Left lung (tissue), 10 donors: ENCODE measurements around the gene CNPY1. TPM values are rescaled to one million over a fixed set of nuclear protein-coding genes. Genes with fewer than 3 reads are reported as not detected.
"Not testable (repeated sequence)": the region's sequence is repeated elsewhere in the genome, so short reads cannot be mapped to it uniquely, and the experiment has no call there.

ENCODE experiments used
- ATAC-seq: fragments of 200-7000 bp; cut with Tn5 transposase; one replicate; pipeline ENCODE4 v1.9.1; 2020; ENCODE audit warnings: moderate library complexity
- DNase-seq, 4 donors: peaks; one replicate each; pipeline ENCODE4 v3.0.0-alpha.2; 2013 to 2020
- H3K27ac ChIP-seq, 2 donors: fragments of 200-600 bp; sonication (generic) in 1 of 2; one replicate each; pipeline versions ENCODE4 v1.5.0 to v1.8.0; 2020 to 2021
- H3K27me3 ChIP-seq, 2 donors: fragments of 200-600 bp; sonication (generic) in 1 of 2; one replicate each; pipeline versions ENCODE4 v1.5.0 to v1.8.0; 2020 to 2021
- H3K36me3 ChIP-seq, 2 donors: fragments of 200-600 bp; sonication (generic) in 1 of 2; one replicate each; pipeline versions ENCODE4 v1.5.0 to v1.8.0; 2020 to 2021
- H3K4me1 ChIP-seq, 2 donors: fragments of 200-600 bp; one replicate each; pipeline ENCODE4 v1.8.0; 2021
- H3K4me3 ChIP-seq, 2 donors: fragments of 200-600 bp; sonication (generic) in 1 of 2; one replicate each; pipeline versions ENCODE4 v1.5.0 to v1.8.0; 2020 to 2021; ENCODE audit warnings: mild to moderate bottlenecking in 1 of 2
- H3K9me3 ChIP-seq, 2 donors: fragments of 200-600 bp; sonication (generic) in 1 of 2; one replicate each; pipeline versions ENCODE4 v1.5.0 to v1.8.0; 2020 to 2021
- intact Hi-C, 2 donors: fragments of 100-400 bp; cut with DNase I; formaldehyde crosslinking; loops; one replicate each; pipeline versions ENCODE4 v1.11.2 to v1.14.2; 2022
- polyA plus RNA-seq, 6 donors: library from polyadenylated mRNA; unstranded; fragments of 120-200 nt; gene quantifications; one replicate each; pipeline ENCODE4 v1.2.1, GENCODE V29; 2013; ENCODE audit not compliant: insufficient read length in 6 of 6
- total RNA-seq, 2 donors: library from RNA; stranded (reverse); fragmentation: NEBNext Ultra II Directional; extraction: Animal tissue kit (Norgen Biotek cat#: 25700); gene quantifications; one replicate each; pipeline ENCODE4 v1.2.1, GENCODE V29; 2021
- TF ChIP-seq, protein P1 (sequence below), 2 donors: fragments of 200-600 bp; sonication (generic) in 1 of 2; IDR thresholded peaks; one replicate each; pipeline versions ENCODE4 v1.5.0 to v1.8.0; 2021; ENCODE audit warnings: antibody characterized with exemption in 2 of 2
- donor health status: DM: no; HTN: yes; CAD: no.
- donor health status: DM: no; HTN: no; CAD: no.

The CNPY1 gene
- total and polyA plus RNA-seq, 8 donors = not detected

DNA sequence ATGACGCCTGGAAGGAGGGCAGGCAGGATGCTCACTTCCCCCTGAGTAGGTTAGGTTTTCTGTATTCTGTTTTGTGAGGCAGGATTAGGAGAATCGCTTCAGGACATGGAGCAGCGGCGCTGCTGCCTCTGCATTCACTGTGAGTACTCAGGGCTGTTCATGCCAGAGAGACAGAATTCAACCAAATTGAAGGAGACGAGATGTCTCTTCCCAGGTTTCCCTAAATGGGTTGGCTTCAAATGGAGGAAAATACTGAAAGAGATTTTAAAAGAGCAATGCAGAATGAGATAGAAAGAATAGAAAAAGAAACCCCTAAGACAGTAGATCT is 21.9 kb upstream of the CNPY1 start:
- Histone ChIP-seq H3K27me3 (peaks cover 0 to 36% of the 10 kb centered on the region in 2 donors), H3K36me3 (no peaks in the 10 kb centered on the region), H3K9me3 (no peaks in the 10 kb centered on the region), H3K4me1 (no peaks in the 10 kb centered on the region), H3K27ac (no peak overlapping the region), H3K4me3 (no peak overlapping the region)
- DNase-seq = no peak
- intact Hi-C loops = no loop called here
- ATAC-seq = no peak
- TF ChIP-seq, protein P1, sequence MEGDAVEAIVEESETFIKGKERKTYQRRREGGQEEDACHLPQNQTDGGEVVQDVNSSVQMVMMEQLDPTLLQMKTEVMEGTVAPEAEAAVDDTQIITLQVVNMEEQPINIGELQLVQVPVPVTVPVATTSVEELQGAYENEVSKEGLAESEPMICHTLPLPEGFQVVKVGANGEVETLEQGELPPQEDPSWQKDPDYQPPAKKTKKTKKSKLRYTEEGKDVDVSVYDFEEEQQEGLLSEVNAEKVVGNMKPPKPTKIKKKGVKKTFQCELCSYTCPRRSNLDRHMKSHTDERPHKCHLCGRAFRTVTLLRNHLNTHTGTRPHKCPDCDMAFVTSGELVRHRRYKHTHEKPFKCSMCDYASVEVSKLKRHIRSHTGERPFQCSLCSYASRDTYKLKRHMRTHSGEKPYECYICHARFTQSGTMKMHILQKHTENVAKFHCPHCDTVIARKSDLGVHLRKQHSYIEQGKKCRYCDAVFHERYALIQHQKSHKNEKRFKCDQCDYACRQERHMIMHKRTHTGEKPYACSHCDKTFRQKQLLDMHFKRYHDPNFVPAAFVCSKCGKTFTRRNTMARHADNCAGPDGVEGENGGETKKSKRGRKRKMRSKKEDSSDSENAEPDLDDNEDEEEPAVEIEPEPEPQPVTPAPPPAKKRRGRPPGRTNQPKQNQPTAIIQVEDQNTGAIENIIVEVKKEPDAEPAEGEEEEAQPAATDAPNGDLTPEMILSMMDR (IDR thresholded peaks at IDR 0.05) = no peak

DNA sequence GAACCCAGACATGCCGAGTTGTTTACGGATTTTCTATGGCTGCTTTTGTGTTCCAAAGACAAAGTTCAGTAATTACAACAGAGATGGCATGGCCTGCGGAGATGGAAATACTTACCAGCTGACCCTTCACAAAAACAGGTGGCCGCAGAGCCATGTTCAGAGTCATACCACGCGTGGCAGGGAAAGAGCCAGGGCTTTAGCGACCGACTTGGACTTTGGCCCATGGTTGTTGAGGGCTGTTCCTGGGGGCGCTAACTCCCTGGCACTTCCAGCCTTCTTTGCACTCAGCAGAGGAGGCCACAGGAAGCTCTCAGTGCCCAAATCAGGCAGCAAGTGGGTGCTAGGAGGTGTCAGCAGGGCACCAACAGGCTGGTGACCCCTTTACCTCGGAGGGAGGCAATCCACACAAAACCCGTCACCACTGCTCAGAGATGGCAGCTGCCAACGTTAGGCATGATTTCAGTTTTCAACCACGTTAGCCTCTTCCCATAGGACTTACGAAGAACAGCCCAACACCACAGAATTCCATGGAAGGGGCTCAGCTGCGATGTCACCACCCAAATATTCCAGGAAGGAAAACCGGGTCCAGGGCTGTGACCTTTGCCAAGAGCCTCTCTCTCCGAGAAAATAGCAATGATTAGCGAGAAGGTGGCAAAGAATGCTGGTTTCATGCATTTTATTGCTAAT is 21.4 kb upstream of the CNPY1 start:
- Histone ChIP-seq H3K4me3 (no peak overlapping the region), H3K4me1 (no peaks in the 10 kb centered on the region), H3K27me3 (peaks cover 0 to 31% of the 10 kb centered on the region in 2 donors), H3K36me3 (no peaks in the 10 kb centered on the region), H3K9me3 (no peaks in the 10 kb centered on the region), H3K27ac (no peak overlapping the region)
- no peak for DNase-seq
- TF ChIP-seq, protein P1 (IDR thresholded peaks at IDR 0.05) = no peak
- ATAC-seq = no peak
- intact Hi-C loops = no loop called here

DNA sequence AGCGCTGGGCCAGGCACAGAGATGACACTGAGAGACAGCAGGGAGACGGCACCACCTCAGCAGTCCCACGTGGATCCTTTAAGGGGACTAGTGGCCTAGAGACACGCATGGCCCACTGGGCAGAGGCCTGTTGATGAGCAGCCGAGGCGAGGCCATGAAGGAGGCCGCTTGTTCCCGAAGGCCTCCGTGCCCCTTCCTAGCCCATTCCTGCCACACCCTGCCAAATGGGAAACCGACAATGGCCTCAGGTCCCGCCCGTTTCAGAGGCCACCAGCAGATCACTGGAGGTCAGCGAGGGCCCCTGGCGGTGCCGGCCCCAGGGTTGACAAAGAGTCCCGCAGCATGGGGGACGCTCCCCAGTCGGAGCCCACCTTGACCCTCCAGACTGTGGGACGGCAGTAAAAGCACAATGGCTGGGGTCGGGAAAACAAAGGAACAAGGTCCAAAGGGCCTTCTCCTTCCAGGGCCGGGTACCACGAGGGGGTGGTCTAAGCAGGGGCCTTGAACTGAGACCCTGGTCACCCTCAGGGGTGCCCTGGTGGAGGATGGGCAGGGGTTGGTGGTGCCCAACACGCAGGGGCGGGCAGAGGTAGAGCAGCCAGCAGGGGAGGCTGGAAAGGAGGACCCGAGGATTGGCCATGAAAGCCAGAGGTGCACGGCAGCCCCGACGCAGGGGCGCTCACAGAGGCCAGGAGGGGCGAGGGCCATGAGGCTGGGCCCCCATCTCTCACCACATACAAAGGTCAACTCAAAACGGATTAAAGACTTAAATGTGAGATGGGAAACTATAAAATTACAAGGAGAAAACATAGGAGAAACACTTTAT is 19.9 kb upstream of the CNPY1 start:
- peaks cover 0 to 23% of the 10 kb centered on the region in 2 donors for H3K27me3 ChIP-seq
- no peaks in the 10 kb centered on the region for H3K4me1 ChIP-seq
- intact Hi-C loops = no loop called here
- TF ChIP-seq, protein P1 (IDR thresholded peaks at IDR 0.05) = no peak
- no peak overlapping the region for H3K4me3 ChIP-seq
- no peak overlapping the region for H3K27ac ChIP-seq
- no peaks in the 10 kb centered on the region for H3K36me3 ChIP-seq
- no peaks in the 10 kb centered on the region for H3K9me3 ChIP-seq
- DNase-seq = no peak
- no peak for ATAC-seq

DNA sequence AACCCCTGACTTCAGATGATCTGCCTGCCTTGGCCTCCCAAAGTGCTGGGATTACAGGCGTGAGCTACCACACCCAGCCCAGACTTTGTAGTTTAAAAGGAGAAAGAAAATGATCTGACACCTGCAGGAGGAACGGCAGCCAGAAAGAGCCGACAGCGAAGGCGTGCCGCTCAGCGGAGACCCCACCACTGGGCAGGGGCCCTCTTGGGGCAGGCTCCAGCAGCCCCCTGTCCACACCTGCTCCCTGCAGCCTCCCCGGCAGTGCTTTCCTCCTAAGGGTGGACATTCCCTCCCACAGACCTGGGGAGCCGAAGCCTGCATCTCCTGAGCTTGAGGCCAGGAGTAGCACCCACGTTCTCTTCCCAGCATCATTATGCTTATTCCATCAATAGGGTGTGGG is 19.2 kb upstream of the CNPY1 start:
- ATAC-seq = no peak
- no peaks in the 10 kb centered on the region for H3K9me3 ChIP-seq
- intact Hi-C loops = no loop called here
- H3K36me3 ChIP-seq = no peaks in the 10 kb centered on the region
- no peak overlapping the region for H3K27ac ChIP-seq
- DNase-seq = no peak
- H3K4me1 ChIP-seq = no peaks in the 10 kb centered on the region
- TF ChIP-seq, protein P1 (IDR thresholded peaks at IDR 0.05) = no peak
- H3K4me3 ChIP-seq = no peak overlapping the region
- peaks cover 0 to 20% of the 10 kb centered on the region in 2 donors for H3K27me3 ChIP-seq

DNA sequence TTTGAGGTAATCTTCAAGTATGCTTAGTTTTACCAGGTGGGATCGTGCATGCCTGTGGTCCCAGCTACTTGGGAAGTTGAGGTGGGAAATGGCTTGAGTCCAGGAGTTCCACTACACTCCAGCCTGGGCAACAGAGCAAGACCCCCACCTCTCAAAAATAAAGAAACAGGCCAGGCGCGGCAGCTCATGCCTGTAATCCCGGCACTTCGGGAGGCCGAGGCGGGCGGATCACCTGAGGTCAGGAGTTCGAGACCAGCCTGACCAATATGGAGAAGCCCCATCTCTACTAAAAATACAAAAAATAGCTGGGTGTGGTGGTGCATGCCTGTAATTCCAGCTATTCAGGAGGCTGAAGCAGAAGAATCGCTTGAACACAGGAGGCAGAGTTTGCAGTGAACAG is 16.6 kb upstream of the CNPY1 start:
- ATAC-seq, H3K4me1 ChIP-seq, H3K27ac ChIP-seq, H3K36me3 ChIP-seq, H3K4me3 ChIP-seq, intact Hi-C loops, H3K9me3 ChIP-seq, DNase-seq: not testable (repeated sequence)
- peaks cover 0 to 29% of the 10 kb centered on the region in 2 donors for H3K27me3 ChIP-seq
